ENCODE measurements around the gene TRAPPC2L. TPM values are rescaled to one million over a fixed set of nuclear protein-coding genes. Genes with fewer than 3 reads are reported as not detected.

Gene TRAPPC2L
- total RNA-seq, 1 experiment from 2014 or later, result 94.1 TPM

DNA sequence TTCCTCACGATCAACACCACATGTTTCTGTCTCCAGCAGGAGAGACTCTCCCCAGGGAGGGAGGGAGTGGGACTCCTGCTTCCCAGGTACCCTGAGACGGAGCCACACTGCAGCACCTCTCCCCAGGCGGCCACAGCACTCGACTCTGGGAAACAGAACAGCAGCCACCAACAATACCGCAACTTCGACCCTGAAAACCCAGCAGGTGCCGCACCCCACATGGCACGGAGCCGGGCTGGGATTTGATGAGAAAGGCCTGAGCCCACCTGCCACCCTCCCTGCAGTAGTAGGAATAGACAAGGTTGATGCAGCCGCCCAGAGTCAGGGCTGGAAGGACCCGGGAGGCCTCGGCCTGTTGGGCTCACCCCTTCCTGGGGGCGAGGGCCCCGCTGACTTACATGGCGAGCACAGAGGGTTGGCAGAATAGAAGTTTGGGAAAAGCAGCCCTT is 14.6 kb upstream of the TRAPPC2L start:
- ATAC-seq (no peak), DNase-seq (ENCODE audit: low read depth, low spot score) (no peak)
- Histone ChIP-seq H3K36me3 (ENCODE audit: control insufficient read depth in 1 of 2, insufficient read depth in 2 of 2, low read length in 2 of 2) (no peaks in the 10 kb centered on the region), H3K27ac (ENCODE audit: low read depth, low read length) (no peak overlapping the region), H3K4me1 (ENCODE audit: control insufficient read depth in 1 of 2, insufficient read depth in 2 of 2, low read length in 2 of 2) (no peaks in the 10 kb centered on the region), H3K4me3 (replicated peaks in 1 of 2; ENCODE audit: low read depth in 1 of 2, low read length in 2 of 2) (no peak overlapping the region), H3K4me2 (ENCODE audit: low read length) (no peak overlapping the region), H3K27me3 (ENCODE audit: insufficient read depth, low read length) (no peaks in the 10 kb centered on the region), H3K9ac (ENCODE audit: low read length) (no peak overlapping the region), H2AFZ (ENCODE audit: low read depth, low read length, poor library complexity, severe bottlenecking) (no peak overlapping the region), H4K20me1 (ENCODE audit: insufficient read depth) (no peaks in the 10 kb centered on the region), H3K79me2 (ENCODE audit: insufficient read depth, low read length) (no peaks in the 10 kb centered on the region), H3K9me2 (ENCODE audit: insufficient read depth) (no peaks in the 10 kb centered on the region), H3K9me3 (ENCODE audit: control insufficient read depth in 1 of 2, insufficient read depth in 1 of 2, low read depth in 1 of 2, low read length in 2 of 2) (no peaks in the 10 kb centered on the region)
- CTCF ChIA-PET, result no interaction called here
- no TSS peak for BruUV-seq (replicated peaks)
- intact Hi-C loops (cut with micrococcal nuclease), result no loop called here
- POLR2A ChIA-PET, result no interaction called here
- RAD21 ChIA-PET (ENCODE audit: low non-redundant PET in 1 of 2, low total read pairs in 2 of 2, uncharacterized antibody in 2 of 2, unreplicated experiment in 2 of 2), result no interaction called here
- TF ChIP-seq ELF1 (IDR thresholded peaks at IDR 0.05; ENCODE audit: borderline replicate concordance, low read depth) (no peak), EGR1 (IDR thresholded peaks at IDR 0.05; ENCODE audit: low read depth) (no peak), POLR2AphosphoS5 (IDR thresholded peaks at IDR 0.05; ENCODE audit: low read depth, low read length) (no peak), ZFX (IDR thresholded peaks at IDR 0.05) (no peak), EZH2 (IDR thresholded peaks at IDR 0.05) (no peak), FOSL1 (IDR thresholded peaks at IDR 0.05; ENCODE audit: low read depth) (no peak)
- TF ChIP-seq, protein P1, sequence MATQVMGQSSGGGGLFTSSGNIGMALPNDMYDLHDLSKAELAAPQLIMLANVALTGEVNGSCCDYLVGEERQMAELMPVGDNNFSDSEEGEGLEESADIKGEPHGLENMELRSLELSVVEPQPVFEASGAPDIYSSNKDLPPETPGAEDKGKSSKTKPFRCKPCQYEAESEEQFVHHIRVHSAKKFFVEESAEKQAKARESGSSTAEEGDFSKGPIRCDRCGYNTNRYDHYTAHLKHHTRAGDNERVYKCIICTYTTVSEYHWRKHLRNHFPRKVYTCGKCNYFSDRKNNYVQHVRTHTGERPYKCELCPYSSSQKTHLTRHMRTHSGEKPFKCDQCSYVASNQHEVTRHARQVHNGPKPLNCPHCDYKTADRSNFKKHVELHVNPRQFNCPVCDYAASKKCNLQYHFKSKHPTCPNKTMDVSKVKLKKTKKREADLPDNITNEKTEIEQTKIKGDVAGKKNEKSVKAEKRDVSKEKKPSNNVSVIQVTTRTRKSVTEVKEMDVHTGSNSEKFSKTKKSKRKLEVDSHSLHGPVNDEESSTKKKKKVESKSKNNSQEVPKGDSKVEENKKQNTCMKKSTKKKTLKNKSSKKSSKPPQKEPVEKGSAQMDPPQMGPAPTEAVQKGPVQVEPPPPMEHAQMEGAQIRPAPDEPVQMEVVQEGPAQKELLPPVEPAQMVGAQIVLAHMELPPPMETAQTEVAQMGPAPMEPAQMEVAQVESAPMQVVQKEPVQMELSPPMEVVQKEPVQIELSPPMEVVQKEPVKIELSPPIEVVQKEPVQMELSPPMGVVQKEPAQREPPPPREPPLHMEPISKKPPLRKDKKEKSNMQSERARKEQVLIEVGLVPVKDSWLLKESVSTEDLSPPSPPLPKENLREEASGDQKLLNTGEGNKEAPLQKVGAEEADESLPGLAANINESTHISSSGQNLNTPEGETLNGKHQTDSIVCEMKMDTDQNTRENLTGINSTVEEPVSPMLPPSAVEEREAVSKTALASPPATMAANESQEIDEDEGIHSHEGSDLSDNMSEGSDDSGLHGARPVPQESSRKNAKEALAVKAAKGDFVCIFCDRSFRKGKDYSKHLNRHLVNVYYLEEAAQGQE (IDR thresholded peaks at IDR 0.05; ENCODE audit: low read depth), result no peak

DNA sequence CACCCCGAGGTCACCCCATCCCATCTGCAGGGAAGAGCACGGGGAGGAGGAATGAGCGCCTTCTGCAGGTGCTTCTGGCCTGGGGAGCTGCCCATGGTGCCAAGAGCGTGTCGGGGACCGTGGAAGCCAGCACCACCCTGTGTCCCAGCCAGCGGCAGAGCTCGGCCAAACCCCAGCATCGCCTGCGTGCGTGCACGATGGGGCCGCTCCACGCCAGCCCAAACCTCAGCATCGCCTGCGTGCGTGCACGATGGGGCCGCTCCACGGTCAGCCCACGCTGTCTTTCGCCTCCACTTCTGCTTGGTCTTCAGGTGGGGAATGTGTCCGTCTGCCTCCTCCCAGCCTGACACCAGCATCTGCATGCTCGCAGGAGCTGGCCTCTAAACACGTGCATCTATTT is 14.1 kb upstream of the TRAPPC2L start:
- Histone ChIP-seq H3K4me2 (ENCODE audit: low read length) (no peak overlapping the region), H3K27ac (ENCODE audit: low read depth, low read length) (no peak overlapping the region), H3K27me3 (ENCODE audit: insufficient read depth, low read length) (no peaks in the 10 kb centered on the region), H3K4me3 (replicated peaks in 1 of 2; ENCODE audit: low read depth in 1 of 2, low read length in 2 of 2) (no peak overlapping the region), H4K20me1 (ENCODE audit: insufficient read depth) (no peaks in the 10 kb centered on the region), H3K9me3 (ENCODE audit: control insufficient read depth in 1 of 2, insufficient read depth in 1 of 2, low read depth in 1 of 2, low read length in 2 of 2) (no peaks in the 10 kb centered on the region), H2AFZ (ENCODE audit: low read depth, low read length, poor library complexity, severe bottlenecking) (no peak overlapping the region), H3K79me2 (ENCODE audit: insufficient read depth, low read length) (no peaks in the 10 kb centered on the region), H3K4me1 (ENCODE audit: control insufficient read depth in 1 of 2, insufficient read depth in 2 of 2, low read length in 2 of 2) (no peaks in the 10 kb centered on the region), H3K9me2 (ENCODE audit: insufficient read depth) (no peaks in the 10 kb centered on the region), H3K9ac (ENCODE audit: low read length) (no peak overlapping the region), H3K36me3 (ENCODE audit: control insufficient read depth in 1 of 2, insufficient read depth in 2 of 2, low read length in 2 of 2) (no peaks in the 10 kb centered on the region)
- POLR2A ChIA-PET, result interaction anchor here (0.7 kb wide), 1 partner anchor 42 kb away, joined by 3 read pairs; no protein-coding TSS in a partner anchor
- no TSS peak for BruUV-seq (replicated peaks)
- CTCF ChIA-PET, result interaction anchor here (1.9 kb wide), 1 partner anchor 15 kb away, joined by 4 read pairs; no protein-coding TSS in a partner anchor
- RAD21 ChIA-PET (ENCODE audit: low non-redundant PET in 1 of 2, low total read pairs in 2 of 2, uncharacterized antibody in 2 of 2, unreplicated experiment in 2 of 2), result no interaction called here
- intact Hi-C loops (cut with micrococcal nuclease), result no loop called here
- no peak for DNase-seq (ENCODE audit: low read depth, low spot score)
- no peak for ATAC-seq
- TF ChIP-seq, protein P1 (IDR thresholded peaks at IDR 0.05; ENCODE audit: low read depth), result no peak
- TF ChIP-seq SP1 (IDR thresholded peaks at IDR 0.05; ENCODE audit: low read depth), result no peak
- TF ChIP-seq, protein P2, sequence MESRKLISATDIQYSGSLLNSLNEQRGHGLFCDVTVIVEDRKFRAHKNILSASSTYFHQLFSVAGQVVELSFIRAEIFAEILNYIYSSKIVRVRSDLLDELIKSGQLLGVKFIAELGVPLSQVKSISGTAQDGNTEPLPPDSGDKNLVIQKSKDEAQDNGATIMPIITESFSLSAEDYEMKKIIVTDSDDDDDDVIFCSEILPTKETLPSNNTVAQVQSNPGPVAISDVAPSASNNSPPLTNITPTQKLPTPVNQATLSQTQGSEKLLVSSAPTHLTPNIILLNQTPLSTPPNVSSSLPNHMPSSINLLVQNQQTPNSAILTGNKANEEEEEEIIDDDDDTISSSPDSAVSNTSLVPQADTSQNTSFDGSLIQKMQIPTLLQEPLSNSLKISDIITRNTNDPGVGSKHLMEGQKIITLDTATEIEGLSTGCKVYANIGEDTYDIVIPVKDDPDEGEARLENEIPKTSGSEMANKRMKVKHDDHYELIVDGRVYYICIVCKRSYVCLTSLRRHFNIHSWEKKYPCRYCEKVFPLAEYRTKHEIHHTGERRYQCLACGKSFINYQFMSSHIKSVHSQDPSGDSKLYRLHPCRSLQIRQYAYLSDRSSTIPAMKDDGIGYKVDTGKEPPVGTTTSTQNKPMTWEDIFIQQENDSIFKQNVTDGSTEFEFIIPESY (IDR thresholded peaks at IDR 0.05; ENCODE audit: extremely low read depth, insufficient replicate concordance, low read length), result no peak
- no peak for TF ChIP-seq EZH2phosphoT487 (IDR thresholded peaks at IDR 0.05; ENCODE audit: borderline replicate concordance)
- TF ChIP-seq CBX3 (IDR thresholded peaks at IDR 0.05; ENCODE audit: low read depth), result no peak
- no peak for TF ChIP-seq ELF1 (IDR thresholded peaks at IDR 0.05; ENCODE audit: borderline replicate concordance, low read depth)
- TF ChIP-seq JUND (IDR thresholded peaks at IDR 0.05), result no peak

Measured in HCT116 (cell line).